Neutrophil (primary cell): ENCODE results near the gene SESN3.

Source experiments
- H3K27ac ChIP-seq: fragments of 200-600 bp; sonication (generic); 2 replicates; pipeline ENCODE4 v1.5.1; 2016; ENCODE audit warnings: mild to moderate bottlenecking, moderate library complexity
- H3K27me3 ChIP-seq: fragments of 200-600 bp; sonication (generic); 2 replicates; pipeline ENCODE4 v1.6.0; 2016; ENCODE audit warnings: mild to moderate bottlenecking
- H3K36me3 ChIP-seq: fragments of 200-600 bp; sonication (generic); 2 replicates; pipeline ENCODE4 v1.5.1; 2017
- H3K4me1 ChIP-seq, 2 experiments: fragments of 200-600 bp in 1 of 2; sonication (generic) in 1 of 2; 1 replicate in 1 of 2; 2 replicates in 1 of 2; pipeline versions ENCODE4 v1.5.1 to v1.6.1; 2013 to 2016; ENCODE audit warnings: low read depth in 1 of 2, low read length in 1 of 2, mild to moderate bottlenecking in 1 of 2, moderate library complexity in 1 of 2; ENCODE audit not compliant: control insufficient read depth in 1 of 2, insufficient read depth in 1 of 2
- H3K4me3 ChIP-seq, 2 experiments: fragments of 200-600 bp in 1 of 2; sonication (generic) in 1 of 2; 1 replicate in 1 of 2; 2 replicates in 1 of 2; pipeline ENCODE4 v1.5.1; 2013 to 2016; ENCODE audit warnings: low read depth in 1 of 2, low read length in 1 of 2, mild to moderate bottlenecking in 1 of 2, moderate library complexity in 1 of 2
- H3K9me3 ChIP-seq: fragments of 200-600 bp; sonication (generic); 2 replicates; pipeline ENCODE4 v1.5.1; 2016
- TF ChIP-seq, protein P1 (sequence below): fragments of 200-600 bp; sonication (generic); IDR thresholded peaks from 2 replicates; pipeline ENCODE4 v1.5.1; 2016; ENCODE audit warnings: antibody characterized with exemption

The SESN3 gene

DNA sequence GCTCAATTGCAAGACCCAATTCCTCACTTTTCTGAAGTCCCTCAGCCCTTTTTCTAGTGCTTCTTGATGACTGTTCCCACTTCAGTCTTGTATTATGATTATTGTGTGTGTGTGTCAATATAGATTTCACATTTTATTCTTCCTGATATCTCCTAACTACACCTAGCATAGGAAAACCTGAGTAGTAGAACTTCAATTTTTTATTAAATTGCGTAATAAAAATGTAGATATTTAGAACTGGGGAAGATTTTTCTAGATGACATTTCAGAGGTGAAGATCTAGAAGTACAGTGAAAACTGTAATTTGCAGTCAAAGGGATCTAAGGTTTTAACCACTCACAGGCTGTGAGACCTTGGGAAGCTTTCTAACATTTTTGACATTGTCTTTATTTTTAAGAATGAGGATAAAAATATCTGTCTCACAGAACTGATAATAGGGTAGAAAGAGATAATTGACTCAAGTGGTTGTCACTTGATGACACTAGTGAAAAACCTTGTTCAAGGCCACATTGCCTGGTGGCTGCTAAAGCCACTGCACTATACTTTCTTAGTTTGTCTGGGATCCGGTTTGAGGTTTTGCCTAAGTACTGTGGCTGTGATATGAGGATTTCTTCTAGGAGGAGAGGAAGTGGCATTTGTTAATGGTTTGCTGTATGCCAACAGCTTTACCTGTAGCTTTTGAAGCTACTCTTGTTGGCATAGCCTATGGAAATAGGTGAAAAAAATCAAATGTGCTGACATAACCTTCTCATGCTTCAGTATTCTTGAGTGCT is 32.2 kb upstream of the SESN3 start:
- TF ChIP-seq, protein P1, sequence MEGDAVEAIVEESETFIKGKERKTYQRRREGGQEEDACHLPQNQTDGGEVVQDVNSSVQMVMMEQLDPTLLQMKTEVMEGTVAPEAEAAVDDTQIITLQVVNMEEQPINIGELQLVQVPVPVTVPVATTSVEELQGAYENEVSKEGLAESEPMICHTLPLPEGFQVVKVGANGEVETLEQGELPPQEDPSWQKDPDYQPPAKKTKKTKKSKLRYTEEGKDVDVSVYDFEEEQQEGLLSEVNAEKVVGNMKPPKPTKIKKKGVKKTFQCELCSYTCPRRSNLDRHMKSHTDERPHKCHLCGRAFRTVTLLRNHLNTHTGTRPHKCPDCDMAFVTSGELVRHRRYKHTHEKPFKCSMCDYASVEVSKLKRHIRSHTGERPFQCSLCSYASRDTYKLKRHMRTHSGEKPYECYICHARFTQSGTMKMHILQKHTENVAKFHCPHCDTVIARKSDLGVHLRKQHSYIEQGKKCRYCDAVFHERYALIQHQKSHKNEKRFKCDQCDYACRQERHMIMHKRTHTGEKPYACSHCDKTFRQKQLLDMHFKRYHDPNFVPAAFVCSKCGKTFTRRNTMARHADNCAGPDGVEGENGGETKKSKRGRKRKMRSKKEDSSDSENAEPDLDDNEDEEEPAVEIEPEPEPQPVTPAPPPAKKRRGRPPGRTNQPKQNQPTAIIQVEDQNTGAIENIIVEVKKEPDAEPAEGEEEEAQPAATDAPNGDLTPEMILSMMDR = no peak
- no peaks in the 10 kb centered on the region for H3K27me3 ChIP-seq
- H3K9me3 ChIP-seq = no peaks in the 10 kb centered on the region
- H3K27ac ChIP-seq = peak overlapping the region; percentile 12
- no peak overlapping the region for H3K4me3 ChIP-seq
- H3K36me3 ChIP-seq = no peaks in the 10 kb centered on the region
- peaks cover 23 to 27% of the 10 kb centered on the region in 2 experiments for H3K4me1 ChIP-seq

DNA sequence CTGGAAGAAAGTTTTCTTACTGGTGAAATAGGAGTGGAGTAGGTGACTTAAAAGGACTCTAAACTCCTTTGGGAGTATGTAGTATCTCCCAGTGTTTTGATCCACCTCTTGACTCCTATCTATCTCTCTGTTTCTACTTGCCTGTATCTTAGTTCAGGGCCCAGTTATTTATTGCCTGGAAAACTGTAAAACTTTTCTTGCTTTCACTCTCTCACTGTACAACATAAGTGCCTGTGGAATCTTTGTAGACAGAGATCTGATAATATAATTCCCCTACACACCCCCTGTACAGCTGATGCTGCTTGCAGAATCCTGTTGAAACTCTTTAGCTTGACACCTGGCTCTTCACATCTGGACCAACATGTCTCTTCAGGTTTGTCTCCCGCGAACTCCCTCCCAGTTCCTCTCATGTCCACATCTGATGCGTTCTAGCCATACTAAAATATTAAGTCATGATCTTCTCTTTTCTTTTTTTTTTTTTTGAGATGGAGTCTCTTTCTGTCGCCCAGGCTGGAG is 26.5 kb upstream of the SESN3 start:
- H3K4me3 ChIP-seq = peak overlapping the region in 1 of 2 experiments; percentile 50
- H3K9me3 ChIP-seq = no peaks in the 10 kb centered on the region
- H3K27ac ChIP-seq = peak overlapping the region; percentile 88
- no peaks in the 10 kb centered on the region for H3K27me3 ChIP-seq
- TF ChIP-seq, protein P1 = no peak
- H3K4me1 ChIP-seq = peaks cover 41% of the 10 kb centered on the region in 2 experiments
- H3K36me3 ChIP-seq = no peaks in the 10 kb centered on the region

DNA sequence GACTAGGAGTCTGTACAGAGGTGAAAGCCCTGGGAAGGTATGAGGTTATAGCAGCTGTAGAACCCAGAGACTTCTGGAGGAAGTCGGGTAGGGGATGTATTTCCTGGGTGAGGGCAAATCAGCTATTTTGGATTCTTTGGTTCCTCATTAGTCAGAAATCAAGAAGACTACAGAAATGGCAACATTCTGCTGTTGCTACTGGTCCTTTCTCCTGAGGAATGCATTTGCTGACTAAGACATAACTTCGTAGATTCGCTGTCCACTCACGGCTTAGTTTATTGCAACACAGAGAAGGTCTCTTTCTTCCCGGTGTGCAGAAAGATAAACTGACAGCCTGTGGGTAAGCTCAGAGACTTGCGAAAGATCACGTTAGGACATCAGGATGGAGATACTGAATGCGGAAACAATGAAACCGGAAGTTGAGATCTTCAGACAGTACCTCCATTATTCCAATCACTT is 25.3 kb upstream of the SESN3 start:
- TF ChIP-seq, protein P1 = no peak
- H3K36me3 ChIP-seq = no peaks in the 10 kb centered on the region
- H3K27ac ChIP-seq = peak overlapping the region; percentile 88
- no peaks in the 10 kb centered on the region for H3K27me3 ChIP-seq
- peak overlapping the region; percentile 50 to 55 for H3K4me3 ChIP-seq
- H3K9me3 ChIP-seq = no peaks in the 10 kb centered on the region
- peaks cover 41% of the 10 kb centered on the region in 2 experiments for H3K4me1 ChIP-seq

DNA sequence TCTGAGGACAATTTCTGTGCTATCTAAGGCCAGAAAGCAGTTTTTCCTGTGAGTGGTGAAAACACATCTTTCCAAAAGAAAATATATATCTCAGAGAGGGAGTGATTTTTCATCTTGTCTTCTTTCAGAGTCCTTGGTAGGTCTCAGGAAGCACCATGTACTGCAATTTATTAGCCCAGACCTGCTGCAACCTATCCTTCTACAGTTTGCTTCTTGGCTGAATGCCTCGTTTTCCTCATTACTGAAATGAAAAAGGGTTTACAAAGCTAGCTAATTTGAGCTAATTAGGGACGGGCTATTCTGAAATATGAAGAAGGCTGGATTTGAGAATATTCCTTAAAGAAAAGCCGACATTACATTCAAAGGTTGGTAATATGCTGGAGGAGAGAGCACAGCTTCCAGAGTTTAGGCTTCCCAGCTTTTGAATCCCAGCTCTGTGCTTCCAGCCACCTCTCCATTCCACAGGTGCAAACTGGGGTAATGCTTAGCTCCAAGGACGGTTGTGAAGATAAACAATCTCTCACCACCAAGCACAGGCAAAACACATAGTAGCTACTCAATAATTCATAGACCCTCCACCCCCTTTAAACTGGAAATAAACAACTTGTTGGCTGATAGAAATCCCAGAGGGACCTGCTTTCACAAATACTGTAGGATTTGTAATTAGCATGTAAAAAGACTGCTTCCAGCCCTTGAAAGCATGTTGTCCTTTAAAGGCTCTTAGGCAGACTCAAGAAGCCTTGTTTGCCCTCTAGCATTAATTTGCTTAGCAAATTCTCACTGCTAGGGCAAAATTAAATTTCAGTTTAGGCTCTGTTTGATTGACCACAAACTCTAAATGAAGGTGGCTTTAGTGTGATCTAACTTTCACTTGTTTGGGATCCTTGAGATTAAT is 24.5 kb upstream of the SESN3 start:
- Histone ChIP-seq H3K4me3 (peak overlapping the region; percentile 51 to 55), H3K27ac (peak overlapping the region; percentile 88), H3K36me3 (no peaks in the 10 kb centered on the region), H3K27me3 (no peaks in the 10 kb centered on the region), H3K9me3 (no peaks in the 10 kb centered on the region), H3K4me1 (peaks cover 41% of the 10 kb centered on the region in 2 experiments)
- TF ChIP-seq, protein P1 = no peak

DNA sequence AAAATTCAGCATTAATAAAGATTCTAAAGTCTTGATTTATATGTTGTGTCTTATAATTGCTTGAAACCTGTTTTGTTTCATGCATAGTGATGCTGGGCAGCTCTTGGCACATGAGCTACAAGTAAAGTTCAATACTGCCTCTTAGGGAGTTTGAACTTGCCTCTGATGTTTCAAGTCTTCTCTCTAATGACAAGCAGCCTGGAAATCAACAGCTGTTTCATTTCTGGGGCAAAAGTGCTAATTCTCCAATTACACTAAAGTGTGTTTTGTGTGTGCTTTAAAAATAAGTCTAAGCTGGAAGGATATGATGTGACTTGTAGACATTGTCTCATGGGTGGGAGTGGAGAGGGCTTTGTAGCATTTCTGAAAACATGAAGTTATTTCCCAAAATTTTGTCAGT is 23.7 kb upstream of the SESN3 start:
- no peaks in the 10 kb centered on the region for H3K36me3 ChIP-seq
- TF ChIP-seq, protein P1 = no peak
- H3K9me3 ChIP-seq = no peaks in the 10 kb centered on the region
- peaks cover 41% of the 10 kb centered on the region in 2 experiments for H3K4me1 ChIP-seq
- H3K4me3 ChIP-seq = peak overlapping the region; percentile 51 to 55
- no peaks in the 10 kb centered on the region for H3K27me3 ChIP-seq
- peak overlapping the region; percentile 88 for H3K27ac ChIP-seq
